HG02571 (cell line): ENCODE measurements around the gene ZNF200.

ENCODE experiments used
- ATAC-seq: cut with Tn5 transposase; IDR thresholded peaks from one replicate; pipeline ENCODE4 v1.9.1; 2021; ENCODE audit warnings: mild to moderate bottlenecking, moderate library complexity; ENCODE audit not compliant: unreplicated experiment

ZNF200 gene

GRCh38 chr16:3179651-3180050 is 55.3 kb downstream of the ZNF200 start:
- ATAC-seq, result no peak

- ATAC-seq, result no peak
These were observed 59.5 kb downstream of the ZNF200 start for GRCh38 chr16:3175157-3176093.

- ATAC-seq, result no peak
These were observed 60.3 kb downstream of the ZNF200 start for GRCh38 chr16:3174618-3175148.

GRCh38 chr16:3173892-3174617 is 60.9 kb downstream of the ZNF200 start:
- ATAC-seq, result no peak
